Measurements from ENCODE around the gene PDE4D.

GRCh38 chr5:59758566-59758965 is 135.0 kb downstream of the PDE4D start:
- no peak for TF ChIP-seq POLR2AphosphoS5 (IDR thresholded peaks at IDR 0.05; ENCODE audit: low read depth, low read length)
- no peak for TF ChIP-seq TAF1 (IDR thresholded peaks at IDR 0.05; ENCODE audit: borderline replicate concordance, low read depth, low read length)
